HepG2 (cell line): ENCODE data around the gene TNFSF9. TPM values are rescaled to one million over a fixed set of nuclear protein-coding genes. Genes with fewer than 3 reads are reported as not detected.

Source experiments
- KMT2B ChIP-seq: IDR thresholded peaks from 2 replicates; pipeline ENCODE4 v1.6.1; 2016; ENCODE audit warnings: missing genetic modification reagents, missing compliant biosample characterization
- MNT ChIP-seq: fragments of 450-650 bp; IDR thresholded peaks from 2 replicates; pipeline ENCODE4 v1.6.1; 2016
- MXD3 ChIP-seq: IDR thresholded peaks from 2 replicates; pipeline ENCODE4 v1.6.1; 2016; ENCODE audit warnings: mild to moderate bottlenecking, missing biosample characterization, missing genetic modification reagents
- NFAT5 ChIP-seq: sonication (generic); formaldehyde crosslinking; IDR thresholded peaks from 2 replicates; pipeline ENCODE4 v1.4.0; 2020; ENCODE audit warnings: missing genetic modification reagents
- NFKB2 ChIP-seq: sonication (generic); formaldehyde crosslinking; IDR thresholded peaks from 2 replicates; pipeline ENCODE4 v1.4.0; 2020; ENCODE audit warnings: missing genetic modification reagents, borderline replicate concordance
- NR1H2 ChIP-seq: sonication (generic); formaldehyde crosslinking; IDR thresholded peaks from 2 replicates; pipeline ENCODE4 v1.8.1; 2022; ENCODE audit warnings: low read depth, missing genetic modification reagents, borderline replicate concordance
- ZNF496 ChIP-seq: sonication (generic); formaldehyde crosslinking; IDR thresholded peaks from 2 replicates; pipeline ENCODE4 v1.8.1; 2023; ENCODE audit warnings: mild to moderate bottlenecking, moderate library complexity, missing genetic modification reagents; ENCODE audit not compliant: insufficient replicate concordance
- ZNF513 ChIP-seq: sonication (generic); formaldehyde crosslinking; conservative IDR thresholded peaks from 2 replicates; pipeline ENCODE4 v1.5.0; 2020; ENCODE audit warnings: missing genetic modification reagents
- ZNF800 ChIP-seq: sonication (generic); formaldehyde crosslinking; IDR thresholded peaks from 2 replicates; pipeline ENCODE4 v1.4.0; 2020; ENCODE audit warnings: missing genetic modification reagents
- polyA plus RNA-seq, 8 experiments: library from polyadenylated mRNA; depleted of rRNA in 3 of 8; stranded (reverse) in 7 of 8; unstranded in 1 of 8; fragments of >200 nt; fragmentation: Illumina TruSeq in 4 of 8; extraction: Trizol in 4 of 8; gene quantifications; 2 replicates each; pipeline versions ENCODE4 v1.2.1 to v1.2.3, GENCODE V29; 2011 to 2016; ENCODE audit warnings: low read depth in 4 of 8, missing spikeins in 1 of 8, mixed read lengths in 1 of 8; ENCODE audit not compliant: insufficient read depth in 1 of 8
- total RNA-seq, 5 experiments: library from RNA; depleted of rRNA; stranded (reverse); fragments of >200 nt; fragmentation: Illumina TruSeq; extraction: Trizol; gene quantifications; 2 replicates each; pipeline ENCODE4 v1.2.3, GENCODE V29; 2016; ENCODE audit warnings: low read depth in 1 of 5

Gene TNFSF9
- total and polyA plus RNA-seq, 2 of the 13 experiments (the other 11 are each of a cell fraction or from before 2014, with no cell fraction given): 1.0 to 1.8 TPM

DNA sequence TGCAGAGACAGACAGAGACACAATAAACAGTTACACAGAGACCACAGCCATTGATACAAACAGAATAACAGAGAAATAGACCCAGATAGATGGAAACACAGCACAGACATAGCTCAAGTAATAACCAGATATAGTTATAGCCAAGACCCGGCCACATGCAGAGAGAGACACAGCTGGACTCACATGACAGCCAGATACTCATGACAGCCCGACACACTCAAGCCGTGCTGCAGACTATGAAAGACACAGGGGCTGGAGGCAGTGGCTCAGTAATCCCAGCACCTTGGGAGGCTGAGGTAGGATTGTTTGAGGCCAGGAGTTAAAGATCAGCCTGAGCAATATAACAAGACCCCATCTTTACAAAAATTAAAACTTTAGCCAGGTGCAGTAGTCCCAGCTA lies 47.6 kb upstream of the TNFSF9 start (continued):
- no peak for TF ChIP-seq NFAT5 (CRISPR knock-in tag)
- no peak for TF ChIP-seq ZNF800 (CRISPR knock-in tag)
- no peak for TF ChIP-seq KMT2B (CRISPR knock-in tag)
- TF ChIP-seq ZNF496 (CRISPR knock-in tag): no peak
- no peak for TF ChIP-seq MXD3 (CRISPR knock-in tag)
- no peak for TF ChIP-seq ZNF513
- TF ChIP-seq NFKB2 (CRISPR knock-in tag): no peak
- no peak for TF ChIP-seq NR1H2 (CRISPR knock-in tag)
- no peak for TF ChIP-seq MNT
